GM19023 (cell line): ENCODE data around the gene ETFA.
"Not testable (repeated sequence)": the region's sequence is repeated elsewhere in the genome, so short reads cannot be mapped to it uniquely, and the experiment has no call there.

Experiments used
- ATAC-seq: cut with Tn5 transposase; IDR thresholded peaks from one replicate; pipeline ENCODE4 v1.9.1; 2021; ENCODE audit warnings: mild to moderate bottlenecking, moderate library complexity; ENCODE audit not compliant: unreplicated experiment

The ETFA gene

DNA sequence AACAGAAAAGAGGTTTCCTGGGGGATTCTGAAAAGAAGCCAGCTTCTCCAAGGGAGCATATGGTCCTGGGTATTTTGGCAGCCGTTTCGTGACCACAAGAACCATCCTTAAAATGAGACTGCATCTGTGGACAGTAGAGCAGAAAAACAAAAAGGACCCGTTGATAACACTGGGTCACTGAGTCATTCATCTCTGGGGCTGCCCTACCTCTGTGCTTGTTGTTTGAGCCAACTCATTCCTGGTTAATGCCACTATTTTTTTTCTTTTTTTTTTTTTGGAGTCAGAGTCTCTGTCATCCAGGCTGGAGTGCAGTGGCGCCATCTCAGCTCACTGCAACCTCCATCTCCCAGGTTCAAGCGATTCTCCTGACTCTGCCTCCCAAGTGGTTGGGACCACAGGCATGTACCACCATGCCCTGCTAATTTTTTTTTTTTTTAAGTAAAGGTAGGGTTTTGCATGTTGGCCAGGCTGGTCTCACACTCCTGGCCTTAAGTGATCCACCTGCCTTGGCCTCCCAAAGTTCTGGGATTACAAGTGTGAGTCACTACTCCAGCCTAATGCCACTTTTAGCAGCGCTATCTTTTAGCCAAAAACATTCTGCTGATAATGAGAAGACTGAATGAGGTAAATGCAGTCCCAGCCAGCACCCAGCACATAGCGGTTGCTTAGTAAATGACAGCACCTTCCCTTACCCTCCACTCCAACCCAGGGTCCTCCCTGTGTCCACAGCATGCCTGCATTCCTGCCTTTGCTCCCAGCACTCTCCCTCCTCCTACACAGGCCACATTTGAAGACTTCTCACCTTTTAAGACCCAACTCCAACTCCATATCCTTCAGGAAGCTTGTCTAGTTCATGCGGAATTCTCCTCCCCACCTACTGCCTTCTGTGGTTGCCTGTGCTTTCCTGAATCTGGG, 16.2 kb upstream of the ETFA start:
- ATAC-seq: no peak

- ATAC-seq: no peak
These were observed 14.4 kb upstream of the ETFA start for GRCh38 chr15:76325704-76326103.

- ATAC-seq: no peak
These were observed 12.8 kb upstream of the ETFA start for GRCh38 chr15:76324066-76324465.

- ATAC-seq: no peak
These were observed 10.3 kb upstream of the ETFA start for GRCh38 chr15:76321602-76322001.

DNA sequence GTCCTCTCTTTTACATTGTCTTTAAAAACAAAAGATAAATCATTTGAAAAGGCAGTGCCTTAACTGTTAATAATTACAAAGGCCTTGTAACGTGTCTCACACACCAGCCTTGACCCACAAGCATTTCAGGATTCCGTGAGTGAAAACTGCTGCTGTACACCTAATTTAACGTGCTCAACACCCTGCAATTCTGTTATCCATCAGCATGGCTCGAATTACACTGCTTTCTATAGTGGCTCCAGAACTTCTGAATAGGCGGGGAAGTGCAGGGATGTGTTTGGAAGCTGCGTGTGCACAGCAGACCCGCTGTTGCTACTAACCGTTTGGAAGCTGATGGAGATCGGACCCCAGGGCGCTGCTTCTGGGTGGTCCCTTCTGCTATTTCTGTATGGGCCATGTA, 9.9 kb upstream of the ETFA start:
- ATAC-seq: no peak

DNA sequence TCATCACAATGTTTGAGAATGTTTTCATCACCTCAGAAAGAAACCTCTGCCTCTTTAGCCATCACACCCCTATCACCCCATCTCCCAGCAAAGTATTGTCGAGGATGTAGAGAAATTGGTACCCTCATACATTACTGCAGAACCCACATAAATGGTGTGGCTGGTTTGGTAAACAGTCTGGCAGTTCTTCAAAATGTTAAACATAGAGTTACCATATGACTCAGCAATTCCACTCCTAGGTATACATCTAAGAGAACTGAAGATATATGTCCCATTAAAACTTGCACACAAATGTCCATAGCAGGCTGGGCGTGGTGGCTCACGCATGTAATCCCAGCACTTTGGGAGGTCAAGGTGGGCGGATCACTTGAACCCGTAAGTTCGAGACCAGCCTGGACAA, 8.7 kb upstream of the ETFA start:
- ATAC-seq: no peak

DNA sequence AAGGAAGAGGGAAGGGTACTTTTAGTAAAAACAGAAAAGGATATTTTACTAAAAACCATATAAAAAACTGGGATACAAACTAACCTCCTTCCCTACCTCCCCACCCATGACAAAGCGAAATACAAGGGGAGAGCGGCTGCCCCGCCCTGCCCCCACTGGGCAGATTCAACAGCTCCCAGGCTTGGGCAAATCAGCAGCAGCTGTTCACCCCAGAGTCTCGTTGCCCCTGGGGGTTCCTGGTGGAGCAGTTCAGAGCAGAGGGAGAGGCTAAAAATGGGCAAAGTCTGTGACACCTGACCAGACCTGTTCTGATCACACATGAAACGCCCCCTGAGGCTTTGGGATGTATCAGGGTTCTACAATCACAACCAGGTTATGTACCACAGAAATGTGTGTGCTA, 2.5 kb upstream of the ETFA start:
- ATAC-seq: no peak

- ATAC-seq: not testable (repeated sequence)
These were observed 1.9 kb upstream of the ETFA start for GRCh38 chr15:76313175-76313567.

DNA sequence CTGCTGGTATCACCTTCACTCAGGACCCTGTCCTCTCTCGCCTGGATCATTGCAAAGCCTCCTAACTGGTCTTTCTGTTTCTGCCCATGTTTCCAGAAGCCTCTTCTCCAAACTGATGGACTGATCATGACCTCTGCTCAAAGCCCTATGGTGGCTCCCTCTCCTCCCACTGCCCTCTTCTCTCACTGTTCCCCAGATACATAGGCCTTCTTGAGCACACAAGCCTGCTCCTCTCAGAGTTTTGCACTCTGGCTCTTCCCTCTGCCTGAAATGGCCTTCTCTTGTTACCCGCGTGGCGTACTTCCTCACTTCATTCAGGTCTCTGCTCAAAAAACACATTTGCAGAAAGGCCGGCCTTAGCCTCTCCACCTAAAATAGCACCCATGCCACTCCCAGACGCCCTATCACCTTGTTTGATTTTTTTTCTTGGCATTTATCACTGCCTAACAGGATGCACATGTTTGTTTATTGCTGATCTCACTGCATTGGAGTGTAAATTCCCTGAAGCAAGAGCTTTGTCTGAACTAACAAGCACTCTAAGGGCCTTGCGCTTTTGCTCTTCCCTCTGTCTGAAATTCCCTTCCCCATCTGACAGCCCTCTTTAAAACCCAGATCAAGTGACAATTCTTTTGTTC, 1.4 kb upstream of the ETFA start:
- no peak for ATAC-seq

GRCh38 chr15:76310475-76311099, 682 bp downstream of the ETFA start:
- ATAC-seq: peak; percentile 2

DNA sequence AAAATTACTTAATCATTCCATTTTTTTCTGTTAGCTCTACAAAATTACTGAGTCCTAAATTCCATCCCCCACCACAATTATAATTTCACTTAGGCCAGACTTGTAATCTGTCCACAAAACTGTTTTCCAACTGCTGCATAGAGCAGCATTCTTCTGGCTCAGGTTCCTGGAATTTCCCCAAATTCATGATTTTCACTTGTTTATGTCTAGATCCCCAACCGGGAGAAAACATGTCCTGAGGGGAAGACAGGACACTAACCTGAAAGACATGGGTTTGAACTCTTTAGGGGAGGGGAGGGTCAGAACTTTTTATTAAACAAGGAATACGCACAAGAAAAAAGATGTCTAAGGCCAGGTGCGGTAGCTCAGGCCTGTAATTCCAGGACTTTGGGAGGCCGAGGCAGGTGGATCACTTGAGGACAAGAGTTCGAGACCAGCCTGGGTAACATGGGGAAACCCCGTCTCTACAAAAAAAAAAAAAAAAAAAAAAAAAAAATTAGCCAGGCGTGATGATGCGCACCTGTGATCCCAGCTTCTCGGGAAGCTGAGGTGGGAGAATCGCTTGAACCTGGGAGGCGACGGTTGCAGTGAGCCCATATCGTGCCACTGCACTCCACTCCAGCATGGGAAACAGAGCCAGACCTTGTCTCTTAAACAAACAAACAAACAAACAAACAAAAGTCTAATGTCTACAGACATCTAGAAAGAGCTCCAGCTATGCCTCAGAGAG, 1.5 kb downstream of the ETFA start:
- no peak for ATAC-seq

- ATAC-seq: no peak
These were observed 7.4 kb downstream of the ETFA start for GRCh38 chr15:76303909-76304308.

DNA sequence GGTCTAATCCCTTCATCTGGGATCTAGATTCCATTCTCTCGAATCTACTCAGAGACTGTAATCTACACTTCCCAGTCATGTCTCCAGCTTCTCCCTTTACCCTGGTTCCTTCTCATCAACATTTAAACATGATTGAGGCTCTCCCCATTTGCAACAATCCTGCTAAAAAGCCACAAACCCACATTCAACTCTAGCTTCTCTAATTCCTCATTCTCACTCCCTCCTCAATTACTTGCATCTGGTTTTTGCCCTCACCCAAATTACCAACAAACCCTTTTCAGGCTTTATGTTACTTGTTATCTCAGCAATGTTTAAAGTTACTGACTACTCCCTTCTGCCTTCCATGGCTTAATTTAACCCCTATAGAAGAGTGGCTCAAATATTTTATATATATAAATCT, 11.5 kb downstream of the ETFA start:
- no peak for ATAC-seq

GRCh38 chr15:76298986-76299385, 12.3 kb downstream of the ETFA start:
- ATAC-seq: no peak

GRCh38 chr15:76297951-76298350, 13.3 kb downstream of the ETFA start:
- not testable (repeated sequence) for ATAC-seq

DNA sequence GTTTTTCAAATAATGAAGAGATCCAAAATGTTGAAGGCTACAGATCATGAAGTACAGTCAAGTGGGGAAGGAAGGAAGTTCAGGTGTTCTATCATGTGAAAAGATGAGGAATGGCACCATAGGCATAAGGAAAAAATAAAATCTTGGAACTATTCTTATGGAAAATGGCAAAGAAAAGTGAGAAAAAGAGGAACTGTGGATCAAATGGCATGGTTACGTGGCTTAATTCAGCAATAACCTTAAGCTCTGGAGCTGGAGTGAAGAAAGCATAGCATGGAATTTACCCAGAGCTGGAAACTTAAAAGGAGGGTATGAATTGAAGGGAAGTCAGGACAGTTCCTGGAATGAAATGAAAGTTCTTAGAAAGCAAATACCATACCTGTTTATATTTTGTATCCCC, 14.4 kb downstream of the ETFA start:
- ATAC-seq: no peak

- not testable (repeated sequence) for ATAC-seq
These were observed 16.8 kb downstream of the ETFA start for GRCh38 chr15:76294463-76294862.

DNA sequence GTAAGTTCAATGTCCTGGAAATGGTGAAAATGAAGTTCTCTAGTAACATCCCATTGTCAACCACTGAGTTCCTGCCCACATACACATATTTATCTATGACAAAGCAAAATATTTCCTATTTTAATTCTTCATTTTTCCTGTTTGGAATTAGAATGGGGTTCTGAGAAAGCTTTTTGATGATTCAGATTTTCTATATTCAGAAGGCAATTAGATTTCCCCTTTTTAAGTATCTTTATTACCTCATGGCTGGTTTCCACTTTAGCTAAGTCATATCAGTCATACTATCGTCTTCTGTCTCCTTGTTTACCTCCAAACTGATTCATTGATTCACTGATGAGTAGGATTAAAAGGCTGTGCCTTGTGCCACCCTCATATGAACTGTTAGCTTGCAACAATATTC, 17.9 kb downstream of the ETFA start:
- ATAC-seq: no peak

- no peak for ATAC-seq
These were observed 21.7 kb downstream of the ETFA start for GRCh38 chr15:76289582-76289981.

DNA sequence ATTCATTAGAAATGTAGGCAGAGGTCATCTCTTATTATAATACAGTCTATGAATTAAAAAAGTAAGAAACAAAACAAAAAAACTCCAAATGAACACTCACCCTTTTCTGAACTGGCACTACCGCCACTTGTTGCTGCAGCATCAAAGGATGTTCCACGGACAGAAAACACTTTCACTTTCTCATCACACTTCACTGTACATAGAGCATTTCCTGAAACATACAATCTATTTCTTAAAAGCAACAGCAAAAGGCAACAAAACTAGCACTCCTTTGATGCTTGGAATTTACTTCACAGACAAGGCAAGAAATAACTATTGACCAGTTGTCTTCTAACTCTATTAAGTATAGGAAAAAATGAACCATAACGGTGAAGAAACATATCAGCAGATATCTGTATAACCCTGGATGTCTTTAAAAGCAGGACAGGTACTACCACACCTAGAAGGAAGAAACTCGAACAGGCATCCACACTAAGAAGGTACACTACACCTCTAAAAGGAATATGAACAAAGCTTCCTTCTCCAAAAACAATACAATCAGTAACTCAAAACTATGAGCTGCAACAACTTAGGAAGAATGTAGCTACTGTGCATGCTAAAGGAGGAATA, 24.9 kb downstream of the ETFA start:
- no peak for ATAC-seq
